Endothelial cell of hepatic sinusoid (primary cell): Measurements from ENCODE around the gene HIGD1A.

Experiments used
- in situ Hi-C: cut with HindIII; loops from 2 replicates; pipeline ENCODE4 v1.10.0; 2017; ENCODE audit warnings: low sequenced_read_pairs

The HIGD1A gene

GRCh38 chr3:42742259-42742658 is 62.0 kb downstream of the HIGD1A start:
- in situ Hi-C loops, result no loop called here

- in situ Hi-C loops, result no loop called here
These were observed 62.5 kb downstream of the HIGD1A start for GRCh38 chr3:42741796-42742195.

GRCh38 chr3:42739401-42740158 is 64.7 kb downstream of the HIGD1A start:
- in situ Hi-C loops, result no loop called here

GRCh38 chr3:42736531-42736930 is 67.8 kb downstream of the HIGD1A start:
- in situ Hi-C loops, result no loop called here

GRCh38 chr3:42736081-42736480 is 68.2 kb downstream of the HIGD1A start:
- in situ Hi-C loops, result no loop called here

- in situ Hi-C loops, result no loop called here
These were observed 68.7 kb downstream of the HIGD1A start for GRCh38 chr3:42735615-42736014.

GRCh38 chr3:42735019-42735418 is 69.3 kb downstream of the HIGD1A start:
- in situ Hi-C loops, result no loop called here

- in situ Hi-C loops, result no loop called here
These were observed 69.9 kb downstream of the HIGD1A start for GRCh38 chr3:42734263-42734860.

- in situ Hi-C loops, result no loop called here
These were observed 70.6 kb downstream of the HIGD1A start for GRCh38 chr3:42733501-42734262.
